ENCODE measurements around the gene TTC1.

TTC1 gene

GRCh38 chr5:159990506-159990905 lies 18.4 kb upstream of the TTC1 start:
- Histone ChIP-seq H3K79me2 (ENCODE audit: insufficient read depth, low read length) (no peaks in the 10 kb centered on the region), H3K27ac (ENCODE audit: low read depth, low read length) (no peak overlapping the region), H3F3A (ENCODE audit: insufficient read depth) (no peaks in the 10 kb centered on the region), H3K9ac (ENCODE audit: low read length) (no peak overlapping the region), H3K9me2 (replicated peaks; ENCODE audit: insufficient read depth, low read length) (no peaks in the 10 kb centered on the region), H2AFZ (ENCODE audit: low read depth, low read length, severe bottlenecking) (no peak overlapping the region), H4K20me1 (ENCODE audit: low read depth, low read length) (no peaks in the 10 kb centered on the region), H3K36me3 (ENCODE audit: low read length) (no peaks in the 10 kb centered on the region), H3K4me3 (ENCODE audit: insufficient read depth, low read length, poor library complexity, severe bottlenecking) (no peak overlapping the region), H3K9me3 (ENCODE audit: insufficient read depth, low read length) (no peaks in the 10 kb centered on the region), H3K4me2 (ENCODE audit: low read depth, low read length, poor library complexity, severe bottlenecking) (no peak overlapping the region), H3K27me3 (ENCODE audit: low read length) (no peaks in the 10 kb centered on the region)
- TF ChIP-seq EZH2phosphoT487 (conservative IDR thresholded peaks at IDR 0.05; ENCODE audit: low read length), result no peak
- no peak for TF ChIP-seq CTCF (IDR thresholded peaks at IDR 0.05; ENCODE audit: insufficient read depth, low read length, poor library complexity, severe bottlenecking)

- no peak overlapping the region for H2AFZ ChIP-seq (ENCODE audit: low read depth, low read length, severe bottlenecking)
- no peak overlapping the region for H3K27ac ChIP-seq (ENCODE audit: low read depth, low read length)
- no peaks in the 10 kb centered on the region for H3K9me2 ChIP-seq (replicated peaks; ENCODE audit: insufficient read depth, low read length)
- no peak overlapping the region for H3K4me2 ChIP-seq (ENCODE audit: low read depth, low read length, poor library complexity, severe bottlenecking)
- H3K79me2 ChIP-seq (ENCODE audit: insufficient read depth, low read length), result no peaks in the 10 kb centered on the region
- no peaks in the 10 kb centered on the region for H3F3A ChIP-seq (ENCODE audit: insufficient read depth)
- no peaks in the 10 kb centered on the region for H3K9me3 ChIP-seq (ENCODE audit: insufficient read depth, low read length)
- TF ChIP-seq EZH2phosphoT487 (conservative IDR thresholded peaks at IDR 0.05; ENCODE audit: low read length) (no peak), CTCF (IDR thresholded peaks at IDR 0.05; ENCODE audit: insufficient read depth, low read length, poor library complexity, severe bottlenecking) (no peak)
- H3K9ac ChIP-seq (ENCODE audit: low read length), result no peak overlapping the region
- no peaks in the 10 kb centered on the region for H4K20me1 ChIP-seq (ENCODE audit: low read depth, low read length)
- H3K36me3 ChIP-seq (ENCODE audit: low read length), result no peaks in the 10 kb centered on the region
- H3K27me3 ChIP-seq (ENCODE audit: low read length), result no peaks in the 10 kb centered on the region
- no peak overlapping the region for H3K4me3 ChIP-seq (ENCODE audit: insufficient read depth, low read length, poor library complexity, severe bottlenecking)
Measured at GRCh38 chr5:159992566-159992965, 16.4 kb upstream of the TTC1 start.

- H3K4me3 ChIP-seq (ENCODE audit: insufficient read depth, low read length, poor library complexity, severe bottlenecking), result no peak overlapping the region
- H3K4me2 ChIP-seq (ENCODE audit: low read depth, low read length, poor library complexity, severe bottlenecking), result no peak overlapping the region
- H3K27me3 ChIP-seq (ENCODE audit: low read length), result no peaks in the 10 kb centered on the region
- no peak overlapping the region for H3K9ac ChIP-seq (ENCODE audit: low read length)
- no peaks in the 10 kb centered on the region for H3K9me2 ChIP-seq (replicated peaks; ENCODE audit: insufficient read depth, low read length)
- H3K9me3 ChIP-seq (ENCODE audit: insufficient read depth, low read length), result no peaks in the 10 kb centered on the region
- H4K20me1 ChIP-seq (ENCODE audit: low read depth, low read length), result no peaks in the 10 kb centered on the region
- TF ChIP-seq EZH2phosphoT487 (conservative IDR thresholded peaks at IDR 0.05; ENCODE audit: low read length) (no peak), CTCF (IDR thresholded peaks at IDR 0.05; ENCODE audit: insufficient read depth, low read length, poor library complexity, severe bottlenecking) (no peak)
- no peaks in the 10 kb centered on the region for H3F3A ChIP-seq (ENCODE audit: insufficient read depth)
- no peak overlapping the region for H2AFZ ChIP-seq (ENCODE audit: low read depth, low read length, severe bottlenecking)
- H3K79me2 ChIP-seq (ENCODE audit: insufficient read depth, low read length), result no peaks in the 10 kb centered on the region
- no peaks in the 10 kb centered on the region for H3K36me3 ChIP-seq (ENCODE audit: low read length)
- H3K27ac ChIP-seq (ENCODE audit: low read depth, low read length), result no peak overlapping the region
Measured at GRCh38 chr5:159993194-159993593, 15.7 kb upstream of the TTC1 start.
